T-cell (primary cell): ENCODE data around the gene TMEM139. TPM values are rescaled to one million over a fixed set of nuclear protein-coding genes. Genes with fewer than 3 reads are reported as not detected.

Experiments used
- ATAC-seq, 4 experiments: fragments of 200-7000 bp in 3 of 4; fragments of 150-1000 bp in 1 of 4; cut with Tn5 transposase; replicated peaks in 1 of 4; 1 replicate in 3 of 4; 2 replicates in 1 of 4; pipeline ENCODE4 v1.10.0; 2021; ENCODE audit warnings: moderate library complexity in 3 of 4, mild to moderate bottlenecking in 2 of 4, moderate number of reproducible peaks in 1 of 4
- CTCF ChIA-PET, 2 donors: fragments of 300-600 bp; sonication (Branson Sonifier 250); formaldehyde crosslinking; loops; one replicate each; lab custom pipeline; 2022; ENCODE audit warnings: antibody characterized with exemption in 2 of 2; lab: Charles Lee
- POLR2A ChIA-PET, 2 donors: fragments of 300-600 bp; sonication (Branson Sonifier 250); formaldehyde crosslinking; loops; one replicate each; lab custom pipeline; 2022; ENCODE audit warnings: antibody characterized with exemption in 2 of 2; lab: Charles Lee
- DNase-seq, 35 experiments: peaks; one replicate each; pipeline versions ENCODE4 v3.0.0 to v3.0.0-alpha.2; 2013 to 2023
- H3K27ac ChIP-seq: one replicate; pipeline ENCODE4 v1.5.1; 2013; ENCODE audit warnings: low read length
- H3K27me3 ChIP-seq, 2 experiments: replicated peaks in 1 of 2; 1 replicate in 1 of 2; 2 replicates in 1 of 2; pipeline versions ENCODE4 v1.6.1 to v1.7.0; 2013; ENCODE audit warnings: low read length in 1 of 2, mixed read lengths in 1 of 2; ENCODE audit not compliant: control insufficient read depth in 2 of 2, insufficient read depth in 2 of 2; ENCODE audit errors: extremely low read depth in 1 of 2
- H3K36me3 ChIP-seq, 2 donors: 1 replicate in 1 of 2; 2 replicates in 1 of 2; pipeline versions ENCODE4 v1.6.1 to v1.7.0; 2013; ENCODE audit warnings: low read length in 1 of 2; ENCODE audit not compliant: control insufficient read depth in 2 of 2, insufficient read depth in 1 of 2; ENCODE audit errors: extremely low read depth in 1 of 2
- H3K4me1 ChIP-seq, 2 experiments: 1 replicate in 1 of 2; 2 replicates in 1 of 2; pipeline versions ENCODE4 v1.6.1 to v1.7.0; 2013; ENCODE audit warnings: low read length in 2 of 2, mixed read lengths in 1 of 2; ENCODE audit not compliant: insufficient read depth in 2 of 2, control insufficient read depth in 1 of 2; ENCODE audit errors: extremely low read depth in 1 of 2
- H3K4me3 ChIP-seq, 2 donors: 1 replicate in 1 of 2; 2 replicates in 1 of 2; pipeline versions ENCODE4 v1.5.1 to v1.7.0; 2013; ENCODE audit warnings: mild to moderate bottlenecking in 2 of 2, low read length in 1 of 2, moderate library complexity in 1 of 2; ENCODE audit not compliant: control insufficient read depth in 1 of 2; ENCODE audit errors: extremely low read depth in 1 of 2
- H3K9me3 ChIP-seq: 2 replicates; pipeline ENCODE4 v1.7.0; 2013
- H3K27ac Mint-ChIP-seq, 2 donors: one replicate each; pipeline ENCODE4 v1.8.0; 2020 to 2021; ENCODE audit warnings: mild to moderate bottlenecking in 2 of 2, mixed read lengths in 2 of 2
- H3K27me3 Mint-ChIP-seq, 2 donors: one replicate each; pipeline ENCODE4 v1.8.0; 2021 to 2022; ENCODE audit warnings: mixed read lengths in 2 of 2
- H3K36me3 Mint-ChIP-seq: one replicate; pipeline ENCODE4 v1.8.0; 2021; ENCODE audit warnings: mixed read lengths
- H3K4me1 Mint-ChIP-seq, 3 donors: one replicate each; pipeline ENCODE4 v1.8.0; 2020 to 2022; ENCODE audit warnings: mixed read lengths in 3 of 3, mild to moderate bottlenecking in 1 of 3
- H3K4me3 Mint-ChIP-seq, 3 donors: one replicate each; pipeline ENCODE4 v1.8.0; 2020 to 2022; ENCODE audit warnings: mild to moderate bottlenecking in 3 of 3, mixed read lengths in 3 of 3, moderate library complexity in 3 of 3
- H3K9me3 Mint-ChIP-seq, 3 donors: one replicate each; pipeline ENCODE4 v1.8.0; 2020 to 2022; ENCODE audit warnings: mixed read lengths in 3 of 3
- WGBS: methylation state at CpG from one replicate; pipeline ENCODE4 v1.1.5; 2013; ENCODE audit warnings: missing lambda C conversion rate; ENCODE audit not compliant: insufficient coverage; 5-methylcytosine and 5-hydroxymethylcytosine counted together
- total RNA-seq, 35 experiments: library from RNA in 6 of 35; stranded (reverse) in 6 of 35; fragments of 120-200 nt in 1 of 35; gene quantifications; one replicate each; pipeline versions ENCODE4 v1.2.1 to v1.2.4 and lab custom pipeline; 2013 to 2026

The TMEM139 gene
- total RNA-seq, 5 donors from 2014 or later (not counting 1 experiment from before 2014, with no cell fraction given): 0.66 to 1.6 (median 1.2) TPM; not detected in 1

- Histone ChIP-seq H3K4me1 (peaks cover 12 to 24% of the 10 kb centered on the region in 2 experiments), H3K27me3 (no peaks in the 10 kb centered on the region), H3K4me3 (no peak overlapping the region), H3K27ac (no peak overlapping the region), H3K36me3 (peaks cover 2 to 40% of the 10 kb centered on the region in 2 donors), H3K9me3 (no peaks in the 10 kb centered on the region)
- WGBS: no CpG with 5 or more reads among the region's 2 CpGs
- peaks cover 49% of the 10 kb centered on the region for H3K36me3 Mint-ChIP-seq
- no peak for DNase-seq
- ChIA-PET CTCF (interaction anchor here (0.6 to 2.5 kb wide), 7 partner anchors 7 to 68 kb away, joined by 4 to 11 read pairs (median 8); no protein-coding TSS in a partner anchor), POLR2A (interaction anchor here (0.6 to 0.7 kb wide), 4 partner anchors 11 to 692 kb away, joined by 3 to 7 read pairs (median 4); no protein-coding TSS in a partner anchor)
- ATAC-seq: no peak
- H3K4me1 Mint-ChIP-seq: peaks cover 38 to 43% (median 38%) of the 10 kb centered on the region in 3 donors
- H3K4me3 Mint-ChIP-seq: no peak overlapping the region
- H3K9me3 Mint-ChIP-seq: no peaks in the 10 kb centered on the region
- H3K27me3 Mint-ChIP-seq: no peaks in the 10 kb centered on the region
- peak overlapping the region; percentile 26 to 44 for H3K27ac Mint-ChIP-seq
Observed at GRCh38 chr7:143308632-143309031, 23.9 kb downstream of the TMEM139 start.

- ChIA-PET POLR2A (no interaction called here), CTCF (no interaction called here)
- Histone ChIP-seq H3K27ac (no peak overlapping the region), H3K9me3 (no peaks in the 10 kb centered on the region), H3K27me3 (peaks cover 0 to 9% of the 10 kb centered on the region in 2 experiments), H3K36me3 (no peaks in the 10 kb centered on the region), H3K4me3 (no peak overlapping the region), H3K4me1 (peaks cover 12 to 18% of the 10 kb centered on the region in 2 experiments)
- Mint-ChIP-seq H3K4me3 (no peak overlapping the region), H3K27me3 (no peaks in the 10 kb centered on the region), H3K27ac (no peak overlapping the region), H3K9me3 (no peaks in the 10 kb centered on the region), H3K4me1 (peaks cover 15 to 22% (median 20%) of the 10 kb centered on the region in 3 donors), H3K36me3 (peaks cover 2% of the 10 kb centered on the region)
- DNase-seq: no peak
- ATAC-seq: no peak
Observed at GRCh38 chr7:143314127-143314526, 29.4 kb downstream of the TMEM139 start.

GRCh38 chr7:143315776-143316175 is 31.0 kb downstream of the TMEM139 start, which contains the start of gene CLCN1:
Gene CLCN1 (plus strand): TSS chr7:143316111. CDS start chr7:143316213, 102 bp downstream.
- Mint-ChIP-seq H3K36me3 (no peaks in the 10 kb centered on the region), H3K9me3 (no peaks in the 10 kb centered on the region), H3K4me1 (peaks cover 6 to 10% (median 10%) of the 10 kb centered on the region in 3 donors), H3K27me3 (peaks cover 0 to 2% of the 10 kb centered on the region in 2 donors), H3K4me3 (no peak within 1 kb of the TSS), H3K27ac (no peak within 1 kb of the TSS)
- no peak for ATAC-seq
- peaks cover 0 to 12% of the 10 kb centered on the region in 2 experiments for H3K27me3 ChIP-seq
- no peak within 1 kb of the TSS for H3K27ac ChIP-seq
- ChIA-PET POLR2A (no interaction called here), CTCF (interaction anchor here in 1 of 2 donors (0.6 kb wide), 1 partner anchor 75 kb away, joined by 3 read pairs; no protein-coding TSS in a partner anchor)
- H3K9me3 ChIP-seq: no peaks in the 10 kb centered on the region
- no peak for DNase-seq
- WGBS: 75% methylated on average over 1 of the region's 5 CpGs
- no peaks in the 10 kb centered on the region for H3K36me3 ChIP-seq
- peaks cover 6 to 9% of the 10 kb centered on the region in 2 experiments for H3K4me1 ChIP-seq
- H3K4me3 ChIP-seq: no peak within 1 kb of the TSS

DNA sequence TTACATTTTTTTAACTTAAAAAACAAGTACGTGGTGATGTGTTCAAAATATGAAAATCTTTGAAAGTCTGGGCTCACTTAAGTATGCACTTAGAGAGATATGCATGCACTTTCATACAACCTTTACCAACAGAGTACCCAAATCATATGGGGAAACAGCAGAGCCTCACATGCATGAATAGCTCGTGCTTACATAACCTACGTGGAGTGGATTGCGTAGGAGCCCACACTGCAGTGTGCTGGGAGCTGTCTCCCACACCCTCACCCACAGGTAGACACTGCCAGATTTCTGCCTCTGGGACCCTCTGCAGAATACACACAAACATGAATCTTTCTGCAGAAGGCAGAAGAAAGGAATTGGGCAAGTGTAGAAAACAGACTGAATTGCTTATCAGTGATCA is 31.7 kb downstream of the TMEM139 start:
- POLR2A ChIA-PET: no interaction called here
- no peak overlapping the region for H3K4me3 Mint-ChIP-seq

DNA sequence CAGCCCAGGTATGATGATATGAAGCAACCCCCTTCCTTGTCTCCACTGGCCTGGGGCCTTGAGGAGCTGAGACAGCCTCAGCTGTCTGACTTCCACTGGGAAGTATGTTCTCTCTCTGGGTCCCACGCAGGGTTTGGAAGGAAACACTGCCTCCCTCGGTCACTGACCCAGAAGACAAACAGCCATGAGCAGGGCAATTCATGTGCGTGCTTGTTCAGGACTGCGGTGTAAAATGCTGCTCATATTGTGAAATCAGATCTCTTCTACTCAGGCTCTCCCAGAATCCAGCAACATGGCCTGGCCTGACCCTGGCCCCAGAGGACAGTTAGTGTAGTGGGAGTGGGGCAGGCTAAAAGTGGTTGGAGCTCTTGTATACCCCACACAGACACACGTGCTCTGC is 33.9 kb downstream of the TMEM139 start:
- ChIA-PET POLR2A (no interaction called here), CTCF (no interaction called here)
- no peak overlapping the region for H3K4me3 ChIP-seq
- H3K4me3 Mint-ChIP-seq: no peak overlapping the region
- no peaks in the 10 kb centered on the region for H3K9me3 Mint-ChIP-seq
- no peaks in the 10 kb centered on the region for H3K4me1 Mint-ChIP-seq
- no peaks in the 10 kb centered on the region for H3K9me3 ChIP-seq
- H3K36me3 Mint-ChIP-seq: no peaks in the 10 kb centered on the region
- 94% methylated on average over 2 of the region's 5 CpGs for WGBS
- ATAC-seq (no peak), DNase-seq (no peak)
- H3K4me1 ChIP-seq: no peaks in the 10 kb centered on the region
- H3K27me3 ChIP-seq: peaks cover 0 to 21% of the 10 kb centered on the region in 2 experiments
- no peak overlapping the region for H3K27ac Mint-ChIP-seq
- H3K36me3 ChIP-seq: no peaks in the 10 kb centered on the region
- peaks cover 0 to 2% of the 10 kb centered on the region in 2 donors for H3K27me3 Mint-ChIP-seq
- H3K27ac ChIP-seq: no peak overlapping the region

More for the DNA sequence above, 31.7 kb downstream of the TMEM139 start:
- Mint-ChIP-seq H3K9me3 (no peaks in the 10 kb centered on the region), H3K36me3 (no peaks in the 10 kb centered on the region), H3K27me3 (peaks cover 0 to 2% of the 10 kb centered on the region in 2 donors), H3K4me1 (peaks cover 0 to 5% (median 3%) of the 10 kb centered on the region in 3 donors), H3K27ac (no peak overlapping the region)
- DNase-seq: no peak
- Histone ChIP-seq H3K9me3 (no peaks in the 10 kb centered on the region), H3K36me3 (no peaks in the 10 kb centered on the region), H3K4me1 (peaks cover under 1 to 3% of the 10 kb centered on the region in 2 experiments), H3K4me3 (no peak overlapping the region), H3K27ac (no peak overlapping the region), H3K27me3 (peaks cover 0 to 16% of the 10 kb centered on the region in 2 experiments)
- 100% methylated on average over 2 of the region's 4 CpGs for WGBS
- ATAC-seq: no peak
- CTCF ChIA-PET: no interaction called here

GRCh38 chr7:143320620-143321019 is 35.9 kb downstream of the TMEM139 start:
- Histone ChIP-seq H3K9me3 (no peaks in the 10 kb centered on the region), H3K4me1 (peaks cover 0 to 4% of the 10 kb centered on the region in 2 experiments), H3K36me3 (no peaks in the 10 kb centered on the region), H3K27ac (no peak overlapping the region), H3K27me3 (peaks cover 0 to 17% of the 10 kb centered on the region in 2 experiments), H3K4me3 (no peak overlapping the region)
- Mint-ChIP-seq H3K27ac (no peak overlapping the region), H3K4me1 (peaks cover 7 to 10% (median 9%) of the 10 kb centered on the region in 3 donors), H3K27me3 (peaks cover 0 to 2% of the 10 kb centered on the region in 2 donors), H3K4me3 (no peak overlapping the region), H3K36me3 (no peaks in the 10 kb centered on the region), H3K9me3 (no peaks in the 10 kb centered on the region)
- DNase-seq: no peak
- CTCF ChIA-PET: no interaction called here
- no peak for ATAC-seq
- 68% methylated on average over 6 of the region's 9 CpGs for WGBS
- POLR2A ChIA-PET: no interaction called here
